Measurements from ENCODE around the gene S1PR5. TPM values are rescaled to one million over a fixed set of nuclear protein-coding genes. Genes with fewer than 3 reads are reported as not detected.

The S1PR5 gene
- total and polyA plus RNA-seq, 4 donors, result 0.39 to 1.6 (median 1.1) TPM

GRCh38 chr19:10514211-10515145 is 2.8 kb downstream of the S1PR5 start:
- ATAC-seq (ENCODE audit: low FRiP score) (no peak), DNase-seq (no peak)
- no peaks in the 10 kb centered on the region for H3K9me3 ChIP-seq (ENCODE audit: control insufficient read depth, low read length)
- H3K27ac ChIP-seq (ENCODE audit: low read depth in 1 of 2, low read length in 2 of 2), result no peak overlapping the region
- H3K4me3 ChIP-seq (ENCODE audit: low read length in 2 of 2), result no peak overlapping the region
- H3K36me3 ChIP-seq (ENCODE audit: control insufficient read depth in 1 of 2, insufficient read depth in 2 of 2, low read length in 1 of 2), result no peaks in the 10 kb centered on the region
- intact Hi-C loops (cut with DNase I), result no loop called here
- 37 to 42% methylated on average over 97 to 107 of the region's 107 CpGs for WGBS, 2 donors
- H3K4me1 ChIP-seq (ENCODE audit: control insufficient read depth in 1 of 2, insufficient read depth in 2 of 2, low read length in 2 of 2), result no peaks in the 10 kb centered on the region
- H3K27me3 ChIP-seq (ENCODE audit: control insufficient read depth in 1 of 2, insufficient read depth in 2 of 2, low read length in 1 of 2), result no peaks in the 10 kb centered on the region

- intact Hi-C loops (cut with DNase I), result no loop called here
- H3K4me1 ChIP-seq (ENCODE audit: control insufficient read depth in 1 of 2, insufficient read depth in 2 of 2, low read length in 2 of 2), result no peaks in the 10 kb centered on the region
Measured at GRCh38 chr19:10513223-10513622, 4.0 kb downstream of the S1PR5 start.

DNA sequence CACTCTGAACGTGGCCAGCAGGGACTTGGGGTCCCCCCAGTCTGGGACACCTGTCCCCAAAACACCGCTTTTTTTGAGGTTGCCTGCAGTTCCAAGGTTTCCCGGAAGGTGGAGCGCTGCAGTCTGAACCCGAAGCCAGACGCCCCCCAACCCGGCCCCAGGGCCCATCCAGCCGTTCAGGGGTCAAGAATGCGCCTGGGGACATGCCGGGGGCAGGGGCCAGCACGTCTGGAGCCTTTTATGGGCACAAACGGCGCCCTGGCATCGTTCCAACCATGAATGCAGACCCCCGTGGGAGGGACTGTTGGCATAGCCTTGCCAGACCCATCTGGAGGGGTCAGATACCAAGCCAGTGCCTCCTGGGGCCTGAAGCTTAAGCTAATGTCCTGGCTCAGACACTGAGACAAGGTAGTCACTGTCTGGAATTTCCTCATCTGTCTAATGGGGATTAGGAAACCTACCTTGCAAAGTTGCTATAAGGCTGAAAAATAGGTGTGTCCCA is 6.9 kb downstream of the S1PR5 start:
- ATAC-seq (ENCODE audit: low FRiP score) (no peak), DNase-seq (peak in 1 of 2 donors; percentile 71)
- H3K27me3 ChIP-seq (ENCODE audit: control insufficient read depth in 1 of 2, insufficient read depth in 2 of 2, low read length in 1 of 2), result no peaks in the 10 kb centered on the region
- no peak overlapping the region for H3K4me3 ChIP-seq (ENCODE audit: low read length in 2 of 2)
- 12% methylated on average over 15 of the region's 15 CpGs for WGBS, 2 donors
- H3K9me3 ChIP-seq (ENCODE audit: control insufficient read depth, low read length), result no peaks in the 10 kb centered on the region
- H3K4me1 ChIP-seq (ENCODE audit: control insufficient read depth in 1 of 2, insufficient read depth in 2 of 2, low read length in 2 of 2), result no peaks in the 10 kb centered on the region
- intact Hi-C loops (cut with DNase I), result no loop called here
- no peak overlapping the region for H3K27ac ChIP-seq (ENCODE audit: low read depth in 1 of 2, low read length in 2 of 2)
- H3K36me3 ChIP-seq (ENCODE audit: control insufficient read depth in 1 of 2, insufficient read depth in 2 of 2, low read length in 1 of 2), result no peaks in the 10 kb centered on the region

More at GRCh38 chr19:10513223-10513622, 4.0 kb downstream of the S1PR5 start:
- no peaks in the 10 kb centered on the region for H3K9me3 ChIP-seq (ENCODE audit: control insufficient read depth, low read length)
- DNase-seq (no peak), ATAC-seq (ENCODE audit: low FRiP score) (no peak)
- H3K27me3 ChIP-seq (ENCODE audit: control insufficient read depth in 1 of 2, insufficient read depth in 2 of 2, low read length in 1 of 2), result no peaks in the 10 kb centered on the region
- no peak overlapping the region for H3K4me3 ChIP-seq (ENCODE audit: low read length in 2 of 2)
- H3K27ac ChIP-seq (ENCODE audit: low read depth in 1 of 2, low read length in 2 of 2), result no peak overlapping the region
- H3K36me3 ChIP-seq (ENCODE audit: control insufficient read depth in 1 of 2, insufficient read depth in 2 of 2, low read length in 1 of 2), result no peaks in the 10 kb centered on the region
- 90 to 92% methylated on average over 7 of the region's 7 CpGs for WGBS, 2 donors

GRCh38 chr19:10508707-10509106 is 8.5 kb downstream of the S1PR5 start:
- whole genome bisulfite sequencing, 2 donors, result 86% methylated on average over 3 of the region's 3 CpGs
- no peaks in the 10 kb centered on the region for H3K27me3 ChIP-seq (ENCODE audit: control insufficient read depth in 1 of 2, insufficient read depth in 2 of 2, low read length in 1 of 2)
- intact Hi-C loops (cut with DNase I), result no loop called here
- no peak overlapping the region for H3K4me3 ChIP-seq (ENCODE audit: low read length in 2 of 2)
- DNase-seq, result no peak
- H3K36me3 ChIP-seq (ENCODE audit: control insufficient read depth in 1 of 2, insufficient read depth in 2 of 2, low read length in 1 of 2), result no peaks in the 10 kb centered on the region
- no peaks in the 10 kb centered on the region for H3K4me1 ChIP-seq (ENCODE audit: control insufficient read depth in 1 of 2, insufficient read depth in 2 of 2, low read length in 2 of 2)
- no peak for ATAC-seq (ENCODE audit: low FRiP score)
- no peak overlapping the region for H3K27ac ChIP-seq (ENCODE audit: low read depth in 1 of 2, low read length in 2 of 2)
- no peaks in the 10 kb centered on the region for H3K9me3 ChIP-seq (ENCODE audit: control insufficient read depth, low read length)

DNA sequence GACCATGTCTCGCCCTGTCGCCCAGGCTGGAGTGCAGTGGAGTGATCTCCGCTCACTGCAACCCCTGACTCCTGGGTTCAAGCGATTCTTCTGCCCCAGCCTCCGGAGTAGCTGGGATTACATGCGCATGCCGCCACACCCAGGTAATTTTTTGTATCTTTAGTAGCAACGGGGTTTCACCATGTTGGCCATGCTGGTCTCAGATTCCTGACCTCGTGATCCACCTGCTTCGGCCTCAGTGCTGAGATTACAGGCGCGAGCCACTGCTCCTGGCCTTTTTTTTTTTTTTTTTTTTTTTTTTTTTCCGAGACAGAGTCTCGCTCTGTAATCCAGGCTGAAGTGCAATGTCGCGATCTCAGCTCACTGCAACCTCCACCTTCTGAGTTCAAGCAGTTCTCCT is 9.2 kb downstream of the S1PR5 start:
- H3K4me1 ChIP-seq (ENCODE audit: control insufficient read depth in 1 of 2, insufficient read depth in 2 of 2, low read length in 2 of 2), result no peaks in the 10 kb centered on the region
- intact Hi-C loops (cut with DNase I), result no loop called here
- DNase-seq (no peak), ATAC-seq (ENCODE audit: low FRiP score) (no peak)
- H3K27me3 ChIP-seq (ENCODE audit: control insufficient read depth in 1 of 2, insufficient read depth in 2 of 2, low read length in 1 of 2), result no peaks in the 10 kb centered on the region
- no peaks in the 10 kb centered on the region for H3K36me3 ChIP-seq (ENCODE audit: control insufficient read depth in 1 of 2, insufficient read depth in 2 of 2, low read length in 1 of 2)
- no peaks in the 10 kb centered on the region for H3K9me3 ChIP-seq (ENCODE audit: control insufficient read depth, low read length)
- no peak overlapping the region for H3K4me3 ChIP-seq (ENCODE audit: low read length in 2 of 2)
- 87 to 88% methylated on average over 15 to 16 of the region's 16 CpGs for WGBS, 2 donors
- H3K27ac ChIP-seq (ENCODE audit: low read depth in 1 of 2, low read length in 2 of 2), result no peak overlapping the region

DNA sequence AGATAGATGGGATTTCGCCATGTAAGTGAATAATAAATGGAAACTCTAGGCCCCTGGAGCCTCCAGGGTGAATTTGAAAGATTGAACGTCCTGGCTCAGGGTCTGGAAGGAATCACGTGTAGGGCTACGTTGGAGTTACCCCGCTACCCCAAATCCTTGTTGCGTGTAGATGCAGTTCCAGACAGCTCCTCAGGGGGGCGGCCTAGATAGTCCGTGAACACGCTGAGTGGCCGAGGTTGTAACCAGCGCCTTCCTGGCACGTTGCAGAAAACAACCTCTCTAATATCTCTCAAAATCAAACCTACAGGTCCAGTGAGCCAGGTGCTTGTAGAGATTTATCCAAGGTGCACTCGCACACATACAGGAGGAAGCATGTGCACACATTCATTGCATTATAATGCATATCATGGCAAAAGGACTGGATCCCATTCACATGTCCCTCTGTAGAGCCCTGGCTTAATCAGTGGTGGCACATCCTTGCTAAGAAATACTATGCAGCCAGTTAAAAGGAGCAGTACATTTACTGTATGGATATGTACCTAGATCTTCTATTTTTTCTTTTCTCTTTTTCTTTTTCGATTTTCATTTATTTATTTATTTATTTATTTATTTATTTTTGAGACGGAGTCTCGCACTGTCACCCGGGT is 11.5 kb downstream of the S1PR5 start:
- 30 to 31% methylated on average over 17 of the region's 17 CpGs for WGBS, 2 donors
- intact Hi-C loops (cut with DNase I), result no loop called here
- Histone ChIP-seq H3K9me3 (ENCODE audit: control insufficient read depth, low read length) (no peaks in the 10 kb centered on the region), H3K4me3 (ENCODE audit: low read length in 2 of 2) (no peak overlapping the region), H3K4me1 (ENCODE audit: control insufficient read depth in 1 of 2, insufficient read depth in 2 of 2, low read length in 2 of 2) (no peaks in the 10 kb centered on the region), H3K27me3 (ENCODE audit: control insufficient read depth in 1 of 2, insufficient read depth in 2 of 2, low read length in 1 of 2) (no peaks in the 10 kb centered on the region), H3K36me3 (ENCODE audit: control insufficient read depth in 1 of 2, insufficient read depth in 2 of 2, low read length in 1 of 2) (no peaks in the 10 kb centered on the region), H3K27ac (ENCODE audit: low read depth in 1 of 2, low read length in 2 of 2) (no peak overlapping the region)
- DNase-seq, result peak; percentile 85 to 92
- peak; percentile 53 for ATAC-seq (ENCODE audit: low FRiP score)

DNA sequence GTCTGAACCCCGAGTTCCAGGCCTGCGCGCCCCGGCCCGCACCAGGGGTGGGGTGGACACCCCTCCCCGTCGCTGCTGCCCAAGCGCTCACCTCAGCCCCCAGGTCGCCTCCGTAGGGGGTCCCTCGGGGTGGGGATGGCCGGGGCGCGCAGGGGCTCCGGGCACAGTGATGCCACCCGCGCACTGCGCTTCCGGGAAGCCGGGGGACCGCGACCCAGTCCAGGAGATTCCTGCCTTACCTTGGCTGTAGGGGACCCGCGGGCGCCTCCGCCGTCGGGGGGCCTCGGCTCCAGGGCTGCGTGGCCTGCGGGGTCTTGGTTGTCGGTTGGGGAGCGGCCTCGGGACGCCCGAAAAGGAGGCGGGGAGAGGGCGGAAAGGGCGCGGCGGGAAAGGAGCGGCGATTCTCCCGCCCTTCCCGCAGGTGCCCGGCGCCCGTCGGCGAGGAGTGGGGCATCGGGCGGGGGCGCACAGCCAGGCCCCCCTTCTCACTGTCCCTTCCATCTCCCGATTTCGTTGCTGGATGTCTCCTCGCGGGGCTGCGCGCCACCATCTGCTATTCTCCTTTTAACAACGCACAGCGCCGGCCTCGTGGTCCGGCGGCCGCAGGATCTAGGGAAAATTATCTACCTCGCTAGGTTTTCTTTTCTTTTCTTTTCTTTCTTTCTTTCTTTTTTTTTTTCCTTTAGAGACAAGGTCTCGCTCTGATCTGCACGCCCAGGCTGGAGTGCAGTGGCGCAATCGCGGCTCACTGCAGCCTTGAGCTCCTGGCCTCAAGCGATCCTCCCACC is 14.1 kb downstream of the S1PR5 start, which contains the start of gene KEAP1:
Gene KEAP1, minus strand, starts transcription at position 355 of the 788 bp plus-strand sequence. CDS start 3,323 bp downstream, outside the sequence.
- 3 to 4% methylated on average over 62 to 73 of the region's 73 CpGs for WGBS, 2 donors
- Histone ChIP-seq H3K4me3 (ENCODE audit: low read length in 2 of 2) (peak within 1 kb of the TSS; percentile 70 to 77), H3K27me3 (ENCODE audit: control insufficient read depth in 1 of 2, insufficient read depth in 2 of 2, low read length in 1 of 2) (no peaks in the 10 kb centered on the region), H3K36me3 (ENCODE audit: control insufficient read depth in 1 of 2, insufficient read depth in 2 of 2, low read length in 1 of 2) (peaks cover 0 to 2% of the 10 kb centered on the region in 2 donors), H3K27ac (ENCODE audit: low read depth in 1 of 2, low read length in 2 of 2) (peak within 1 kb of the TSS; percentile 47 to 88), H3K9me3 (ENCODE audit: control insufficient read depth, low read length) (no peaks in the 10 kb centered on the region), H3K4me1 (ENCODE audit: control insufficient read depth in 1 of 2, insufficient read depth in 2 of 2, low read length in 2 of 2) (no peaks in the 10 kb centered on the region)
- ATAC-seq (ENCODE audit: low FRiP score) (peak; percentile 42), DNase-seq (peak; percentile 66 to 84)
- intact Hi-C loops (cut with DNase I), result loop anchor here in 1 of 2 donors (5.0 kb wide), 1 partner anchor 64 kb away; the partner anchor contains the start of genes CDKN2D and KRI1

GRCh38 chr19:10502524-10503001 is 14.7 kb downstream of the S1PR5 start:
- ATAC-seq (ENCODE audit: low FRiP score) (peak; percentile 97), DNase-seq (peak; percentile 96 to 98)
- H3K27ac ChIP-seq (ENCODE audit: low read depth in 1 of 2, low read length in 2 of 2), result peak overlapping the region; percentile 47 to 88
- no peaks in the 10 kb centered on the region for H3K27me3 ChIP-seq (ENCODE audit: control insufficient read depth in 1 of 2, insufficient read depth in 2 of 2, low read length in 1 of 2)
- WGBS, 2 donors, result 0% methylated on average over 61 to 65 of the region's 65 CpGs
- H3K9me3 ChIP-seq (ENCODE audit: control insufficient read depth, low read length), result no peaks in the 10 kb centered on the region
- no peaks in the 10 kb centered on the region for H3K4me1 ChIP-seq (ENCODE audit: control insufficient read depth in 1 of 2, insufficient read depth in 2 of 2, low read length in 2 of 2)
- H3K36me3 ChIP-seq (ENCODE audit: control insufficient read depth in 1 of 2, insufficient read depth in 2 of 2, low read length in 1 of 2), result peaks cover 0 to 2% of the 10 kb centered on the region in 2 donors
- peak overlapping the region; percentile 70 to 77 for H3K4me3 ChIP-seq (ENCODE audit: low read length in 2 of 2)
- intact Hi-C loops (cut with DNase I), result loop anchor here in 1 of 2 donors (5.0 kb wide), 1 partner anchor 65 kb away; the partner anchor contains the start of genes CDKN2D and KRI1
